DMS153 treated with DMSO at 0.1 percent for 48 hours (cell line): ENCODE results near the gene JMJD4.
"Not testable (repeated sequence)": the region's sequence is repeated elsewhere in the genome, so short reads cannot be mapped to it uniquely, and the experiment has no call there.

Source experiments
- DNase-seq: peaks from one replicate; lab custom pipeline; 2025; ENCODE audit not compliant: unreplicated experiment; lab: John Stamatoyannopoulos, UW

The JMJD4 gene

GRCh38 chr1:227733751-227734545, 1.2 kb downstream of the JMJD4 start:
- DNase-seq = no peak

- DNase-seq = no peak
Measured at GRCh38 chr1:227733309-227733705, 1.8 kb downstream of the JMJD4 start.

- no peak for DNase-seq
Measured at GRCh38 chr1:227732586-227733308, 2.4 kb downstream of the JMJD4 start.

GRCh38 chr1:227731696-227732585, 3.2 kb downstream of the JMJD4 start:
- DNase-seq = no peak

GRCh38 chr1:227731241-227731677, 3.8 kb downstream of the JMJD4 start:
- DNase-seq = no peak

- DNase-seq = no peak
Measured at GRCh38 chr1:227730630-227731151, 4.4 kb downstream of the JMJD4 start.

GRCh38 chr1:227729881-227730629, 5.0 kb downstream of the JMJD4 start:
- peak; percentile 28 for DNase-seq

- no peak for DNase-seq
Measured at GRCh38 chr1:227729144-227729880, 5.8 kb downstream of the JMJD4 start.

GRCh38 chr1:227728892-227729143, 6.3 kb downstream of the JMJD4 start:
- DNase-seq = no peak

GRCh38 chr1:227728059-227728891, 6.8 kb downstream of the JMJD4 start:
- DNase-seq = peak; percentile 79

- no peak for DNase-seq
Measured at GRCh38 chr1:227726924-227727599, 8.0 kb downstream of the JMJD4 start.

GRCh38 chr1:227726318-227726717, 8.8 kb downstream of the JMJD4 start:
- no peak for DNase-seq

- DNase-seq = no peak
Measured at GRCh38 chr1:227725046-227725445, 10.1 kb downstream of the JMJD4 start.

- no peak for DNase-seq
Measured at GRCh38 chr1:227723474-227723873, 11.6 kb downstream of the JMJD4 start.

- DNase-seq = no peak
Measured at GRCh38 chr1:227718932-227719331, 16.2 kb downstream of the JMJD4 start.

- DNase-seq = no peak
Measured at GRCh38 chr1:227712648-227713047, 22.5 kb downstream of the JMJD4 start.

- DNase-seq = not testable (repeated sequence)
Measured at GRCh38 chr1:227710474-227710873, 24.6 kb downstream of the JMJD4 start.

- DNase-seq = no peak
Measured at GRCh38 chr1:227709451-227709850, 25.7 kb downstream of the JMJD4 start.

GRCh38 chr1:227707846-227708245, 27.3 kb downstream of the JMJD4 start:
- no peak for DNase-seq
